22Rv1 (cell line): ENCODE measurements around the gene TRPV4.

Source experiments
- ZFX ChIP-seq: fragments of 450-650 bp; IDR thresholded peaks from 2 replicates; pipeline ENCODE4 v1.6.1; 2017; ENCODE audit warnings: antibody characterized with exemption, borderline replicate concordance
- TF ChIP-seq, protein P1 (sequence below): fragments of 450-650 bp; IDR thresholded peaks from 2 replicates; pipeline ENCODE4 v1.5.1; 2017; ENCODE audit warnings: mild to moderate bottlenecking

DNA sequence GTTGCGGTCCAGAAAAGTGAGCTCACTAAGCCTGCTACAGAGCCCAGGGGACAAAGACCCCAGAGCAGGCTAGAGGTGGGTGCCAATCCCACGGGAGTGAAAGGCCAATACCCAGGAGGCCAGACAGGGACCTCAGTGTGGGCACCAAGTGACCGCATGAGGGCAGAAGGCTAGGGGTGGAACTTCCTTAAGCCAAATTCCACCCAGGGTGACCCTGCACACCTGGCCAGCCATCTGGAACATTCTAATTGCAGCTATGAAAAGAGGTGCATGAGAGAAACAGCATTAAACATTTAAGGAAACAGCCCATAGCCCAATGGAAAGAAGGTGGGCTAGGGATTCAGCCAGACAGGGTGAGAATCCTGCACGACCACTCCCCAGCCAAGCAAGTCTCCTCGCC is 27.8 kb upstream of the TRPV4 start:
- TF ChIP-seq, protein P1, sequence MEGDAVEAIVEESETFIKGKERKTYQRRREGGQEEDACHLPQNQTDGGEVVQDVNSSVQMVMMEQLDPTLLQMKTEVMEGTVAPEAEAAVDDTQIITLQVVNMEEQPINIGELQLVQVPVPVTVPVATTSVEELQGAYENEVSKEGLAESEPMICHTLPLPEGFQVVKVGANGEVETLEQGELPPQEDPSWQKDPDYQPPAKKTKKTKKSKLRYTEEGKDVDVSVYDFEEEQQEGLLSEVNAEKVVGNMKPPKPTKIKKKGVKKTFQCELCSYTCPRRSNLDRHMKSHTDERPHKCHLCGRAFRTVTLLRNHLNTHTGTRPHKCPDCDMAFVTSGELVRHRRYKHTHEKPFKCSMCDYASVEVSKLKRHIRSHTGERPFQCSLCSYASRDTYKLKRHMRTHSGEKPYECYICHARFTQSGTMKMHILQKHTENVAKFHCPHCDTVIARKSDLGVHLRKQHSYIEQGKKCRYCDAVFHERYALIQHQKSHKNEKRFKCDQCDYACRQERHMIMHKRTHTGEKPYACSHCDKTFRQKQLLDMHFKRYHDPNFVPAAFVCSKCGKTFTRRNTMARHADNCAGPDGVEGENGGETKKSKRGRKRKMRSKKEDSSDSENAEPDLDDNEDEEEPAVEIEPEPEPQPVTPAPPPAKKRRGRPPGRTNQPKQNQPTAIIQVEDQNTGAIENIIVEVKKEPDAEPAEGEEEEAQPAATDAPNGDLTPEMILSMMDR = no peak
- no peak for TF ChIP-seq ZFX
